Mesenchymal stem cell (in vitro differentiated cells and primary cell): ENCODE results near the gene TBC1D2.

ENCODE experiments used
- DNase-seq: peaks from one replicate; pipeline ENCODE4 v3.0.0-alpha.2; 2013
- H2AFZ ChIP-seq: one replicate; pipeline ENCODE4 v1.6.1; 2013; ENCODE audit warnings: low read depth, mild to moderate bottlenecking, control low read depth, inconsistent platforms, low read length, moderate library complexity
- H2AK5ac ChIP-seq: 2 replicates; pipeline ENCODE4 v1.6.1; 2013; ENCODE audit warnings: low read length, moderate library complexity, mild to moderate bottlenecking, inconsistent platforms; ENCODE audit not compliant: severe bottlenecking
- H2BK120ac ChIP-seq: one replicate; pipeline ENCODE4 v1.6.1; 2013; ENCODE audit warnings: low read depth, mild to moderate bottlenecking, inconsistent platforms, low read length, moderate library complexity
- H2BK12ac ChIP-seq, 2 experiments: one replicate each; pipeline ENCODE4 v1.6.1; 2013; ENCODE audit warnings: inconsistent platforms in 2 of 2, low read length in 2 of 2, mild to moderate bottlenecking in 2 of 2, moderate library complexity in 2 of 2, control low read depth in 1 of 2
- H2BK15ac ChIP-seq: one replicate; pipeline ENCODE4 v1.6.1; 2013; ENCODE audit warnings: mild to moderate bottlenecking, low read depth, inconsistent platforms; ENCODE audit not compliant: poor library complexity, severe bottlenecking
- H2BK5ac ChIP-seq: 2 replicates; pipeline ENCODE4 v1.6.1; 2013; ENCODE audit warnings: low read depth, mild to moderate bottlenecking, low read length, control low read depth, inconsistent platforms; ENCODE audit not compliant: poor library complexity, severe bottlenecking
- H3K14ac ChIP-seq, 2 experiments: one replicate each; pipeline ENCODE4 v1.6.1; 2013; ENCODE audit warnings: inconsistent platforms in 2 of 2, low read length in 2 of 2, control low read depth in 1 of 2, mild to moderate bottlenecking in 1 of 2, moderate library complexity in 1 of 2
- H3K18ac ChIP-seq, 2 experiments: one replicate each; pipeline ENCODE4 v1.6.1; 2013; ENCODE audit warnings: inconsistent platforms in 2 of 2, low read length in 2 of 2, control low read depth in 1 of 2, low read depth in 1 of 2, mild to moderate bottlenecking in 1 of 2
- H3K23ac ChIP-seq, 2 experiments: one replicate each; pipeline ENCODE4 v1.6.1; 2013; ENCODE audit warnings: inconsistent platforms in 2 of 2, low read length in 2 of 2, mild to moderate bottlenecking in 2 of 2, moderate library complexity in 2 of 2, control low read depth in 1 of 2
- H3K27ac ChIP-seq: 2 replicates; pipeline ENCODE4 v1.5.1; 2013; ENCODE audit warnings: mild to moderate bottlenecking, moderate library complexity, low read length, control low read depth, inconsistent platforms; ENCODE audit not compliant: poor library complexity, severe bottlenecking
- H3K27me3 ChIP-seq, 2 experiments: 2 replicates each; pipeline versions ENCODE4 v1.6.1 to v1.7.0; 2013; ENCODE audit warnings: low read length in 2 of 2, mild to moderate bottlenecking in 2 of 2, moderate library complexity in 2 of 2, control low read depth in 1 of 2, inconsistent platforms in 1 of 2; ENCODE audit not compliant: control insufficient read depth in 1 of 2, insufficient read depth in 1 of 2
- H3K36me3 ChIP-seq, 2 experiments: 2 replicates each; pipeline versions ENCODE4 v1.6.1 to v1.7.0; 2013; ENCODE audit warnings: low read length in 2 of 2, control low read depth in 1 of 2, inconsistent platforms in 1 of 2, low read depth in 1 of 2, mild to moderate bottlenecking in 1 of 2; ENCODE audit not compliant: insufficient read depth in 2 of 2, control insufficient read depth in 1 of 2
- H3K4ac ChIP-seq, 2 experiments: one replicate each; pipeline ENCODE4 v1.6.1; 2013; ENCODE audit warnings: inconsistent platforms in 2 of 2, low read length in 2 of 2, mild to moderate bottlenecking in 2 of 2, moderate library complexity in 2 of 2, control low read depth in 1 of 2, low read depth in 1 of 2
- H3K4me1 ChIP-seq: 2 replicates; pipeline ENCODE4 v1.6.1; 2013; ENCODE audit warnings: low read depth, low read length, control low read depth; ENCODE audit not compliant: control insufficient read depth, insufficient read depth
- H3K4me2 ChIP-seq: 2 replicates; pipeline ENCODE4 v1.6.1; 2013; ENCODE audit warnings: low read length, mild to moderate bottlenecking, inconsistent platforms; ENCODE audit not compliant: poor library complexity, severe bottlenecking
- H3K4me3 ChIP-seq, 2 experiments: 2 replicates each; pipeline versions ENCODE4 v1.5.1 to v1.7.0; 2013; ENCODE audit warnings: low read length in 2 of 2, mild to moderate bottlenecking in 2 of 2, control low read depth in 1 of 2, low read depth in 1 of 2; ENCODE audit not compliant: insufficient read depth in 1 of 2
- H3K79me1 ChIP-seq: replicated peaks from 2 replicates; pipeline ENCODE4 v1.6.1; 2013; ENCODE audit warnings: mild to moderate bottlenecking, control low read depth, low read length, inconsistent platforms; ENCODE audit not compliant: poor library complexity, severe bottlenecking
- H3K9ac ChIP-seq: 2 replicates; pipeline ENCODE4 v1.7.0; 2013; ENCODE audit warnings: mild to moderate bottlenecking, low read length, moderate library complexity
- H3K9me3 ChIP-seq: 2 replicates; pipeline ENCODE4 v1.7.0; 2013; ENCODE audit warnings: mild to moderate bottlenecking, low read length; ENCODE audit not compliant: control insufficient read depth
- H4K8ac ChIP-seq: one replicate; pipeline ENCODE4 v1.6.1; 2013; ENCODE audit warnings: inconsistent platforms, mild to moderate bottlenecking, low read length, moderate library complexity
- H4K91ac ChIP-seq: one replicate; pipeline ENCODE4 v1.6.1; 2013; ENCODE audit warnings: mild to moderate bottlenecking, low read length, inconsistent platforms
- WGBS: methylation state at CpG from one replicate; pipeline ENCODE4 v1.1.7; 2013; ENCODE audit warnings: mixed read lengths; 5-methylcytosine and 5-hydroxymethylcytosine counted together
- small RNA-seq: library from polyadenylated mRNA; stranded (forward); fragments of <200 nt; extraction: miRNeasy Mini kit (QIAGEN cat#:217004); gene quantifications from one replicate; pipeline ENCODE3, GENCODE V24; 2013; ENCODE audit warnings: low read depth

TBC1D2 gene

GRCh38 chr9:98150164-98150563, 105.3 kb downstream of the TBC1D2 start:
- Histone ChIP-seq H3K4me3 (no peak overlapping the region), H3K4ac (no peak overlapping the region), H4K91ac (no peak overlapping the region), H2AK5ac (no peak overlapping the region), H2AFZ (no peak overlapping the region), H3K36me3 (no peaks in the 10 kb centered on the region), H3K27ac (no peak overlapping the region), H3K14ac (peak overlapping the region in 1 of 2 experiments; percentile 85), H3K18ac (peak overlapping the region in 1 of 2 experiments; percentile 21), H3K9me3 (no peaks in the 10 kb centered on the region), H3K23ac (no peak overlapping the region), H3K79me1 (no peaks in the 10 kb centered on the region), H2BK15ac (no peak overlapping the region), H2BK120ac (no peak overlapping the region), H3K9ac (no peak overlapping the region), H3K4me2 (no peak overlapping the region), H3K4me1 (peaks cover 7% of the 10 kb centered on the region), H2BK12ac (no peak overlapping the region), H3K27me3 (peaks cover 4 to 16% of the 10 kb centered on the region in 2 experiments), H2BK5ac (no peak overlapping the region), H4K8ac (no peak overlapping the region)
- 81% methylated on average over 7 of the region's 7 CpGs for WGBS
- no peak for DNase-seq

DNA sequence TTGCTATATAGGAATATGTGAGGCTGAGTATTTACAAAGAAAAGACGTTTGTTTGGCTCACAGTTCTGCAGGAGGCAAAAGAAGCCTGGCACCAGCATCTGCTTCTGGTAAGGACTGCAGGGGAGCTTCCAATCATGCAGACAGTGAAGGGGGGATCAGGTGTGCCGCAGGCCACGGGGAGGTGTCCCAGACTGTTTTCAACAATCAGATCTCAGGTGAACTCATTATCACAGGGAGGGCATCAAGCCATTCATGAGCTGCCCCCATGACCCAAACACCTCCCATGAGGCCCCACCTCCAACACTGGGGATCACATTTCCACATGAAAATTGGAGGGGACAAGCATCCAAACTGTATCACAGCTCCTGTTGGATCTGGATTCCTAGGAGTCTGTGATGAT, 106.0 kb downstream of the TBC1D2 start:
- Histone ChIP-seq H2BK15ac (no peak overlapping the region), H2BK120ac (no peak overlapping the region), H3K9me3 (no peaks in the 10 kb centered on the region), H3K27me3 (peaks cover 8 to 16% of the 10 kb centered on the region in 2 experiments), H3K4me2 (no peak overlapping the region), H4K91ac (no peak overlapping the region), H3K79me1 (no peaks in the 10 kb centered on the region), H3K4me3 (no peak overlapping the region), H4K8ac (no peak overlapping the region), H3K27ac (no peak overlapping the region), H2BK5ac (no peak overlapping the region), H2BK12ac (no peak overlapping the region), H2AK5ac (no peak overlapping the region), H3K23ac (no peak overlapping the region), H3K9ac (no peak overlapping the region), H3K4ac (no peak overlapping the region), H2AFZ (no peak overlapping the region), H3K14ac (no peak overlapping the region), H3K36me3 (no peaks in the 10 kb centered on the region), H3K4me1 (peaks cover 7% of the 10 kb centered on the region), H3K18ac (no peak overlapping the region)
- WGBS: 76% methylated on average over 3 of the region's 3 CpGs
- DNase-seq: no peak

Small RNA genes lying within 50 kb of the gene (small RNA-seq; reads per million reads assigned to genes)
- 0.86 reads per million for gene MIR6854
